Rectal smooth muscle tissue (tissue), 1 donor: ENCODE results near the gene P4HA2.

Experiments
- H3K27ac ChIP-seq: one replicate; pipeline ENCODE4 v1.7.0; 2013; ENCODE audit warnings: low read depth, low read length, inconsistent platforms
- H3K27me3 ChIP-seq: one replicate; pipeline ENCODE4 v1.7.0; 2013; ENCODE audit warnings: low read length; ENCODE audit not compliant: control insufficient read depth, insufficient read depth
- H3K36me3 ChIP-seq: one replicate; pipeline ENCODE4 v1.7.0; 2013; ENCODE audit warnings: low read length; ENCODE audit not compliant: control insufficient read depth, insufficient read depth
- H3K4me1 ChIP-seq: one replicate; pipeline ENCODE4 v1.7.0; 2013; ENCODE audit warnings: low read length; ENCODE audit not compliant: control insufficient read depth, insufficient read depth
- H3K4me3 ChIP-seq: one replicate; pipeline ENCODE4 v1.7.0; 2013; ENCODE audit warnings: low read length
- H3K9ac ChIP-seq: one replicate; pipeline ENCODE4 v1.7.0; 2013; ENCODE audit warnings: low read length

The P4HA2 gene

GRCh38 chr5:132268769-132269551 lies 41.3 kb upstream of the P4HA2 start:
- no peak overlapping the region for H3K4me3 ChIP-seq
- H3K27ac ChIP-seq: peak overlapping the region; percentile 99
- H3K27me3 ChIP-seq: no peaks in the 10 kb centered on the region
- H3K9ac ChIP-seq: no peak overlapping the region
- H3K36me3 ChIP-seq: peaks cover 9% of the 10 kb centered on the region
- peaks cover 57% of the 10 kb centered on the region for H3K4me1 ChIP-seq

DNA sequence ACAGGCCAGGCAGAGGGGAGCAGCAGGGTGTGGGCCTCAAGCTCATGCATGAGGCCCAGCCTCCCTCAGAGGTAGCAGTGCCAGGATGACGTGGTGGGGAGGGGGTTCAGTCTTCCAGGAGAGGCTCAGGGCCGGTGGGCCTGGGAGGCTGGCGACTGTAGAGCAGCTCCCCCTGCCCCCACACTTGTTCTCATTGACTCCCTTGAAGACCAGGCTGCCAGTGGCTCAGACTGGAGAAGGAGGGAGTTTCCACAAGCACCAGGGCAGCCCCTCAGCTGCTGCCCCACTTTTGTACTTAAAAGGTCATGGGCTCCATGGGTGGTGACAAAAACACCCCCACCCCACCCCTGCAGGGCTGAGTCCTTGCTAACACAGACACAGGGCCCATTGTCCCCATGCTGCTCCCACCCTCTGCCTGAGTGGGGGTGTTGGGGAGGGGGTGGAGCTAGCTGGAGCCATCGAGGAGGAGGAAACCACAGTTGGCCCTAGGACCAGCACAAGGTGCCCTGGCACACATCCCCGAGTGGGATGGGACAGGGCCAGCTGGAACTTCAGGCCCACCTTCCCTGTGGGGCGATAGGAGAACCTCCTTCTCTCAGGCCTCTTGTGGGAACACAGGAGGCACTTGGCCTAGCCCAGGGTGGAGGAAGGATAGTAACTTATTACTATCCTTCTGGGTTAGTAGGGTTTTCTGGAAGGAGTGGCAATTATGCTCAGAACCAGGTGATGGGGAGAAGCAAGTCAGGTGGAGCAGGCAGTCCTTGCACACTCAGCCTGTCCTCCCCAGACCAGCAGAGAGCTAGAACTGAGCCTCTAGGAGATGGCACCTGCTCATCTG lies 40.5 kb upstream of the P4HA2 start:
- Histone ChIP-seq H3K27me3 (no peaks in the 10 kb centered on the region), H3K36me3 (peaks cover 9% of the 10 kb centered on the region), H3K9ac (no peak overlapping the region), H3K4me1 (peaks cover 65% of the 10 kb centered on the region), H3K27ac (peak overlapping the region; percentile 99), H3K4me3 (no peak overlapping the region)

DNA sequence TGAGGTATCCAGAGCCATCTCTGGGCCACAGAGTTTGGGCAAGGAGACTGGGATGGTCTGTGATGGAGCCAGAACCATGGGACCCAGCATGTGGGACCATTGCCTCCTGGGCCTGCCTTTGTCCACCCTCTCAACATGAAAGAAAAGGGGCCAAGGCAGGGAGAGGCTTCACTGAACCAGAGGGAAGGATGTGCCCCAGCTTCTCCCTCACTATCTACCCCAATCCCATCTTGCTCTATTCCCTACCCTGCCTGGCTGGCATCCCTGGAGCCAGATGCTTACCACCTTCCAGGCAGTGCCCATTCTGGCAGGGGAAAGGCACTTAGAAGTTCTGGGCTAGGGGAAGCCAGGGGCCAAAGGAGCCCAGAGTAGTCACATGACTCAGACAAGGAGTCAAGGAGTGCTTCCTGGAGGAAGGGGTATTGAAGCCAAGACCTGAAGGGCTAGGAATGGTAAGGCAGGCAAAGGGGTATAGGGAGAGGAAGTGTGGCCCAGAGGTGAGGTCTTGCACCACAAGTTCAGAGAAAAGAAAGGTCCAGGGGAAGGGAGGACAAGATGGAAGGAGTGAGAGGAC lies 39.6 kb upstream of the P4HA2 start:
- Histone ChIP-seq H3K4me1 (peaks cover 72% of the 10 kb centered on the region), H3K27me3 (no peaks in the 10 kb centered on the region), H3K9ac (no peak overlapping the region), H3K36me3 (peaks cover 12% of the 10 kb centered on the region), H3K4me3 (no peak overlapping the region), H3K27ac (peak overlapping the region; percentile 99)

- Histone ChIP-seq H3K4me3 (no peak overlapping the region), H3K27ac (peak overlapping the region; percentile 99), H3K4me1 (peaks cover 77% of the 10 kb centered on the region), H3K27me3 (no peaks in the 10 kb centered on the region), H3K9ac (no peak overlapping the region), H3K36me3 (peaks cover 13% of the 10 kb centered on the region)
Measured at GRCh38 chr5:132266836-132267160, 39.1 kb upstream of the P4HA2 start.

- no peaks in the 10 kb centered on the region for H3K27me3 ChIP-seq
- peaks cover 13% of the 10 kb centered on the region for H3K36me3 ChIP-seq
- H3K9ac ChIP-seq: peak overlapping the region; percentile 8
- peak overlapping the region; percentile 99 for H3K27ac ChIP-seq
- H3K4me3 ChIP-seq: no peak overlapping the region
- peaks cover 82% of the 10 kb centered on the region for H3K4me1 ChIP-seq
Measured at GRCh38 chr5:132266031-132266835, 38.6 kb upstream of the P4HA2 start.

DNA sequence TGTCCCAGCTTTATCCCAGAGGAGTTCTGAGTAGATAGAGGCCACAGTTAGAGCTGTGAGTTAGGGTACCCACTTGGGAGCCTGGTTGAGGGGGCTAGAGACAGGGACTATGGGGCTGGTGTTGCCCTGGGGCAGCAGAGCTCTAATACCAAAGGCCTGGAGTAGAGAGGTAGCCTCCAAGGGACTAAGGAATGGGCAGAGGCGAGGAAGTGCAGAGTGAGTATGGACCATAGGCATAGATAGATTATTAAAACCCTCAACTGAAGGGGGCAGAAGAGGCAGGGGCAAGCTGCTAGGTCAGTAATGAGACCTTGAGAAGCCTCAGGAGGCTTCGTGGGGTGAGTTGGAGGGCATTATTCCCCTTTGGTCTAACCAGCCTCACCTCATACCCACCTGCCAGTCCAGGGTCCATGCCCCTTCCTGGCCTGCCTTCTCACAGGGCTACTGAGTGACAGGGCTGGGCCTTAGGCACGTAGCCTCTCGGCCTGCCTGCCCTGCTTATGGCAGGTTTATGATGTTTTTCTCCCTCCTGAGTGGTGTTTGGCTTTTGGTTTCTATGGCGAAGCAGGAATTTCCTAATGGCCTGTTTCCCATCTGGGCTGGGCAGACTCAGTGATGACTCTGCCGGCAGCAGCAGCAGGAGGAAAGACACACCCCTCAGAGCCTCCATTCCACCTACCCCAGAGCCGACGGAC lies 37.8 kb upstream of the P4HA2 start:
- H3K27me3 ChIP-seq: no peaks in the 10 kb centered on the region
- peak overlapping the region; percentile 99 for H3K27ac ChIP-seq
- no peak overlapping the region for H3K9ac ChIP-seq
- no peak overlapping the region for H3K4me3 ChIP-seq
- peaks cover 10% of the 10 kb centered on the region for H3K36me3 ChIP-seq
- peaks cover 90% of the 10 kb centered on the region for H3K4me1 ChIP-seq

- H3K4me1 ChIP-seq: peaks cover 97% of the 10 kb centered on the region
- H3K36me3 ChIP-seq: peaks cover 10% of the 10 kb centered on the region
- H3K4me3 ChIP-seq: no peak overlapping the region
- H3K27ac ChIP-seq: peak overlapping the region; percentile 99
- no peaks in the 10 kb centered on the region for H3K27me3 ChIP-seq
- H3K9ac ChIP-seq: no peak overlapping the region
Measured at GRCh38 chr5:132264546-132265335, 37.1 kb upstream of the P4HA2 start.

- H3K27ac ChIP-seq: peak overlapping the region; percentile 99
- H3K4me3 ChIP-seq: no peak overlapping the region
- peaks cover 96% of the 10 kb centered on the region for H3K4me1 ChIP-seq
- no peaks in the 10 kb centered on the region for H3K27me3 ChIP-seq
- H3K9ac ChIP-seq: no peak overlapping the region
- peaks cover 10% of the 10 kb centered on the region for H3K36me3 ChIP-seq
Measured at GRCh38 chr5:132263548-132264261, 36.1 kb upstream of the P4HA2 start.

GRCh38 chr5:132262882-132263547 lies 35.4 kb upstream of the P4HA2 start:
- peaks cover 10% of the 10 kb centered on the region for H3K36me3 ChIP-seq
- H3K4me1 ChIP-seq: peaks cover 89% of the 10 kb centered on the region
- no peaks in the 10 kb centered on the region for H3K27me3 ChIP-seq
- peak overlapping the region; percentile 99 for H3K27ac ChIP-seq
- no peak overlapping the region for H3K9ac ChIP-seq
- no peak overlapping the region for H3K4me3 ChIP-seq
